A549 (cell line): ENCODE results near the gene SACM1L. TPM values are rescaled to one million over a fixed set of nuclear protein-coding genes. Genes with fewer than 3 reads are reported as not detected.

Experiments
- EHF ChIP-seq: fragments of 250-450 bp; sonication (Bioruptor Pico); IDR thresholded peaks from 2 replicates; pipeline ENCODE4 v1.5.0; 2020; ENCODE audit warnings: mild to moderate bottlenecking
- polyA plus RNA-seq, 4 experiments: library from polyadenylated mRNA; depleted of rRNA in 3 of 4; stranded (reverse); fragments of >200 nt; fragmentation: RNase III in 1 of 4; extraction: RNeasy Plus Mini Kit Qiagen cat#74134 plus additional on column Dnase treatment in 1 of 4; gene quantifications; 2 replicates in 3 of 4; 3 replicates in 1 of 4; pipeline ENCODE4 v1.2.3, GENCODE V29; 2011 to 2017
- small RNA-seq, 6 experiments: library from RNA; depleted of rRNA; stranded (forward); fragments of <200 nt; gene quantifications; one replicate each; pipeline ENCODE3, GENCODE V24; 2012

The SACM1L gene
- polyA plus RNA-seq, 2 of the 4 experiments (the other 2 are of a cell fraction), result 21.1 to 27.8 TPM

DNA sequence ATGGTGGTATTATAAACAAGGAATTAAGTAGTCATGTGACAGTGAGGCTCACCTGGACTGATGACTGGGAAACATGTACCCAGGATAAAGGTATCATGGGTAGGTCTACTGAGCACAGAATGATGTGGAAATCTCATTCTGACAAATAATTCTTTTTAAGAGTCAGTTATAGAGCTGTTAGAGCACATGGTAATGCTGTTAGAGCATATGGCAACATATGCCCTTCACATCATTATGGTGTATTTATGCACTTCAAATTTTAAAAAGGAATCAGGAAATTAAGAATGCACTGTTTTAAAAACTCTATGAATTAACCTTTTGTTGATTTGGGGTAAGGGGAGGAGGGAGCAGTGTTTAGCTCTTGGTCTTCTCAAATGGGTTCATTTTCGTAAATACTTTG is 105.5 kb downstream of the SACM1L start (continued):
- no peak for TF ChIP-seq EHF (CRISPR knock-in tag)

Small RNAs within 50 kb of the gene (small RNA-seq; reads per million reads assigned to genes)
- gene RN7SL145P, result 0 reads per million in 6 experiments

Other genes with a start within 250 kb of the SACM1L start
- 30.7 and 38.6 TPM in 2 replicates for gene LIMD1, start 94.6 kb upstream of the SACM1L start, polyA plus RNA-seq (2011; rRNA removed)
- 17.4 to 18.8 TPM (median 18.8 TPM) in 3 replicates for gene LIMD1, start 94.6 kb upstream of the SACM1L start, polyA plus RNA-seq (2017; fragmentation: RNase III; extraction: RNeasy Plus Mini Kit Qiagen cat#74134 plus additional on column Dnase treatment)
- gene SLC6A20, start 107.1 kb downstream of the SACM1L start, polyA plus RNA-seq (2011; rRNA removed), result 0.03 TPM in 1 of 2 replicates, not detected in the other
- not detected in 3 replicates for gene SLC6A20, start 107.1 kb downstream of the SACM1L start, polyA plus RNA-seq (2017; fragmentation: RNase III; extraction: RNeasy Plus Mini Kit Qiagen cat#74134 plus additional on column Dnase treatment)
- 21.3 and 25.0 TPM in 2 replicates for gene LZTFL1, start 152.7 kb downstream of the SACM1L start, polyA plus RNA-seq (2011; rRNA removed)
- 10.8 to 12.6 TPM (median 12.0 TPM) in 3 replicates for gene LZTFL1, start 152.7 kb downstream of the SACM1L start, polyA plus RNA-seq (2017; fragmentation: RNase III; extraction: RNeasy Plus Mini Kit Qiagen cat#74134 plus additional on column Dnase treatment)
- gene CCR9, start 197.1 kb downstream of the SACM1L start, polyA plus RNA-seq (2011; rRNA removed), result not detected in 2 replicates
- not detected in 3 replicates for gene CCR9, start 197.1 kb downstream of the SACM1L start, polyA plus RNA-seq (2017; fragmentation: RNase III; extraction: RNeasy Plus Mini Kit Qiagen cat#74134 plus additional on column Dnase treatment)